IPS-NIHi7 (cell line): Measurements from ENCODE around the gene CD109.
"Not testable (repeated sequence)": the region's sequence is repeated elsewhere in the genome, so short reads cannot be mapped to it uniquely, and the experiment has no call there.

Experiments
- DNase-seq: peaks from one replicate; pipeline ENCODE4 v3.0.0; 2012; ENCODE audit warnings: mixed read lengths; ENCODE audit errors: extremely low spot score

Gene CD109

GRCh38 chr6:73695619-73696421, at the start of gene CD109:
Gene CD109, plus strand, starts transcription at chr6:73696203. Its CDS starts 13 bp downstream, at chr6:73696216.
- DNase-seq = peak; percentile 72

GRCh38 chr6:73648166-73648565, 47.8 kb upstream of the CD109 start:
- DNase-seq = no peak

GRCh38 chr6:73649783-73650182, 46.2 kb upstream of the CD109 start:
- no peak for DNase-seq

- peak; percentile 74 for DNase-seq
Measured at GRCh38 chr6:73652637-73653570, 43.1 kb upstream of the CD109 start.

GRCh38 chr6:73653571-73654424, 42.2 kb upstream of the CD109 start, which contains the start of gene SLC17A5:
Gene SLC17A5, minus strand, starts transcription at chr6:73653992. Its CDS starts 106 bp downstream, at chr6:73653886.
- peak; percentile 97 for DNase-seq

GRCh38 chr6:73655341-73655917, 40.6 kb upstream of the CD109 start:
- DNase-seq = no peak

GRCh38 chr6:73656531-73657145, 39.4 kb upstream of the CD109 start:
- no peak for DNase-seq

- no peak for DNase-seq
Measured at GRCh38 chr6:73657201-73657600, 38.8 kb upstream of the CD109 start.

- no peak for DNase-seq
Measured at GRCh38 chr6:73664701-73665100, 31.3 kb upstream of the CD109 start.

- no peak for DNase-seq
Measured at GRCh38 chr6:73665686-73666319, 30.2 kb upstream of the CD109 start.

GRCh38 chr6:73666393-73666792, 29.6 kb upstream of the CD109 start:
- DNase-seq = no peak

GRCh38 chr6:73667798-73668197, 28.2 kb upstream of the CD109 start:
- DNase-seq = no peak

GRCh38 chr6:73669005-73669404, 27.0 kb upstream of the CD109 start:
- no peak for DNase-seq

- no peak for DNase-seq
Measured at GRCh38 chr6:73671911-73672685, 23.9 kb upstream of the CD109 start.

GRCh38 chr6:73675466-73676098, 20.4 kb upstream of the CD109 start:
- DNase-seq = peak; percentile 82

GRCh38 chr6:73679009-73679408, 17.0 kb upstream of the CD109 start:
- no peak for DNase-seq

- not testable (repeated sequence) for DNase-seq
Measured at GRCh38 chr6:73679846-73680245, 16.2 kb upstream of the CD109 start.

- DNase-seq = no peak
Measured at GRCh38 chr6:73680289-73680918, 15.6 kb upstream of the CD109 start.
